Gastroesophageal sphincter (tissue), 4 donors: Measurements from ENCODE around the gene OR2G2. TPM values are rescaled to one million over a fixed set of nuclear protein-coding genes. Genes with fewer than 3 reads are reported as not detected.

ENCODE experiments used
- ATAC-seq: fragments of 150-250 bp; one replicate; pipeline ENCODE4 v1.9.1; 2016; ENCODE audit warnings: mild to moderate bottlenecking, moderate library complexity
- H3K27ac ChIP-seq, 4 donors: fragments of 200-600 bp; sonication (generic) in 3 of 4; 1 replicate in 3 of 4; 2 replicates in 1 of 4; pipeline ENCODE4 v1.5.1; 2016 to 2019
- H3K27me3 ChIP-seq: fragments of 200-600 bp; sonication (generic); one replicate; pipeline ENCODE4 v1.5.1; 2019
- H3K36me3 ChIP-seq, 2 donors: fragments of 200-600 bp; sonication (generic); one replicate each; pipeline ENCODE4 v1.5.1; 2019; ENCODE audit warnings: control low read depth in 1 of 2
- H3K4me1 ChIP-seq, 3 donors: fragments of 200-600 bp; sonication (generic); 1 replicate in 2 of 3; 2 replicates in 1 of 3; pipeline ENCODE4 v1.5.1; 2016 to 2019; ENCODE audit warnings: control low read depth in 2 of 3
- H3K4me3 ChIP-seq, 2 donors: fragments of 200-600 bp; sonication (generic); one replicate each; pipeline ENCODE4 v1.5.1; 2019; ENCODE audit warnings: mild to moderate bottlenecking in 1 of 2, moderate library complexity in 1 of 2
- H3K9me3 ChIP-seq, 3 donors: fragments of 200-600 bp; sonication (generic); one replicate each; pipeline ENCODE4 v1.5.1; 2017 to 2019; ENCODE audit warnings: control low read depth in 2 of 3
- EP300 ChIP-seq: sonication (generic); formaldehyde crosslinking; IDR thresholded peaks from one replicate; pipeline ENCODE4 v1.6.1; 2017; ENCODE audit warnings: antibody characterized with exemption, mild to moderate bottlenecking
- POLR2A ChIP-seq, 2 donors: fragments of 450-650 bp; IDR thresholded peaks; one replicate each; pipeline ENCODE4 v1.6.1; 2017; ENCODE audit warnings: antibody characterized with exemption in 2 of 2, mild to moderate bottlenecking in 2 of 2, moderate library complexity in 1 of 2
- POLR2AphosphoS5 ChIP-seq: sonication (generic); formaldehyde crosslinking; IDR thresholded peaks from one replicate; pipeline ENCODE4 v1.6.1; 2017; ENCODE audit warnings: antibody characterized with exemption
- WGBS, 2 donors: methylation state at CpG; one replicate each; pipeline ENCODE4 v1.1.5; 2018; ENCODE audit warnings: low coverage in 1 of 2; 5-methylcytosine and 5-hydroxymethylcytosine counted together
- total RNA-seq, 4 donors: library from RNA; depleted of rRNA; stranded (reverse); fragments of >200 nt; gene quantifications; one replicate each; pipeline ENCODE4 v1.1.0, GENCODE V29; 2016
- TF ChIP-seq, protein P1 (sequence below), 4 experiments: fragments of 200-600 bp in 2 of 4; fragments of 450-650 bp in 2 of 4; sonication (generic) in 1 of 4; IDR thresholded peaks; one replicate each; pipeline ENCODE4 v1.5.1; 2017 to 2019; ENCODE audit warnings: antibody characterized with exemption in 4 of 4, mild to moderate bottlenecking in 2 of 4, moderate library complexity in 2 of 4

Gene OR2G2
- total RNA-seq, 4 donors from 2014 or later = not detected

DNA sequence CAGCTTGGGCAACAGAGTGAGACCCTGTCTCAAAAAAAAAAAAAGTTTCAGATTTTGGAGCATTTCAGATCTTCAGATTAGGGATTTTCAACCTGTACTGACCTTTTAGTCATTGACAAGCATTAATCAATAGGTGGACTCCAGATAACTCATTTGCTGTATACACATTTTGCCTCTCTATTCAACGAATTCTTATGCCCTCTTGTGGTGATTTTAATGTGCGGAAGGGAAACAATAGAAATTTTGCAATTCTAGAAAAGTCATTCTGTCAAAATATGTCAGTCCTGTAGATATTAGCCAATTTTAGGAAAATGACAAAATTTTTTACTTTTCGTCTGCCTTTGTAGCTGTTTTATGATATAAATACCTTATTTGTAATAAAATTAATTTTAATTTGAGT, 11.6 kb upstream of the OR2G2 start:
- 43 to 57% methylated on average over 3 of the region's 3 CpGs for WGBS, 2 donors
- H3K27me3 ChIP-seq = peaks cover 6% of the 10 kb centered on the region
- ATAC-seq = no peak
- H3K9me3 ChIP-seq = no peaks in the 10 kb centered on the region
- H3K4me3 ChIP-seq = no peak overlapping the region
- no peak for TF ChIP-seq POLR2AphosphoS5
- TF ChIP-seq POLR2A (IDR thresholded peaks at IDR 0.05) = no peak
- no peaks in the 10 kb centered on the region for H3K36me3 ChIP-seq
- no peak overlapping the region for H3K27ac ChIP-seq
- H3K4me1 ChIP-seq = no peaks in the 10 kb centered on the region

DNA sequence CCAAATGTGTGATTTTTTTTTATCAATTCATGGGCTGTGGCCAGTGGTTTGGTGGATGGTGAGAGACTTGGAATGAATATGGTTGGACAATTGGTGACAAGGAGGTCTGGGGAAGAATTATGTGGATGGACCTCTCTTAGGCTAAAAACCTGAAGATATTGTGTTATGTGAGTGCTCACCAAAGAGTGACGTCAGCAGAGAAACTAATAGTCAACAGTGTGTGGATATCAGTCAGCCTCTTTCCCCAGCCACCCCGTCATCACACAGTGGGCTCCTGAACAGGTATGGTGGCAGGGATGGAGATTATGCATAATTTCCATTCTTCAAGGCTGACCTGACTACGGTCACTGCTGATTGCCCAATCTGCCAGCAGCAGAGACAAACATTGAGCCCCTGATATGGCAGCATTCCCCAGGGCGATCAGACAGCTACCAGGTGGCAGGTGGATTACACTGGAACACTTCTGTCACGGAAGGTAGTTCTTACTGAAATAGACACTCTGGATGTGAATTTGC, 9.2 kb upstream of the OR2G2 start:
- H3K4me1 ChIP-seq = no peaks in the 10 kb centered on the region
- whole genome bisulfite sequencing, 2 donors = 84 to 86% methylated on average over 3 of the region's 5 CpGs
- no peak overlapping the region for H3K4me3 ChIP-seq
- H3K27ac ChIP-seq = no peak overlapping the region
- H3K27me3 ChIP-seq = no peaks in the 10 kb centered on the region
- no peak for ATAC-seq
- H3K36me3 ChIP-seq = no peaks in the 10 kb centered on the region
- TF ChIP-seq EP300 (no peak), POLR2A (IDR thresholded peaks at IDR 0.05) (no peak), POLR2AphosphoS5 (no peak)
- TF ChIP-seq, protein P1, sequence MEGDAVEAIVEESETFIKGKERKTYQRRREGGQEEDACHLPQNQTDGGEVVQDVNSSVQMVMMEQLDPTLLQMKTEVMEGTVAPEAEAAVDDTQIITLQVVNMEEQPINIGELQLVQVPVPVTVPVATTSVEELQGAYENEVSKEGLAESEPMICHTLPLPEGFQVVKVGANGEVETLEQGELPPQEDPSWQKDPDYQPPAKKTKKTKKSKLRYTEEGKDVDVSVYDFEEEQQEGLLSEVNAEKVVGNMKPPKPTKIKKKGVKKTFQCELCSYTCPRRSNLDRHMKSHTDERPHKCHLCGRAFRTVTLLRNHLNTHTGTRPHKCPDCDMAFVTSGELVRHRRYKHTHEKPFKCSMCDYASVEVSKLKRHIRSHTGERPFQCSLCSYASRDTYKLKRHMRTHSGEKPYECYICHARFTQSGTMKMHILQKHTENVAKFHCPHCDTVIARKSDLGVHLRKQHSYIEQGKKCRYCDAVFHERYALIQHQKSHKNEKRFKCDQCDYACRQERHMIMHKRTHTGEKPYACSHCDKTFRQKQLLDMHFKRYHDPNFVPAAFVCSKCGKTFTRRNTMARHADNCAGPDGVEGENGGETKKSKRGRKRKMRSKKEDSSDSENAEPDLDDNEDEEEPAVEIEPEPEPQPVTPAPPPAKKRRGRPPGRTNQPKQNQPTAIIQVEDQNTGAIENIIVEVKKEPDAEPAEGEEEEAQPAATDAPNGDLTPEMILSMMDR (IDR thresholded peaks at IDR 0.05) = no peak
- H3K9me3 ChIP-seq = no peaks in the 10 kb centered on the region

DNA sequence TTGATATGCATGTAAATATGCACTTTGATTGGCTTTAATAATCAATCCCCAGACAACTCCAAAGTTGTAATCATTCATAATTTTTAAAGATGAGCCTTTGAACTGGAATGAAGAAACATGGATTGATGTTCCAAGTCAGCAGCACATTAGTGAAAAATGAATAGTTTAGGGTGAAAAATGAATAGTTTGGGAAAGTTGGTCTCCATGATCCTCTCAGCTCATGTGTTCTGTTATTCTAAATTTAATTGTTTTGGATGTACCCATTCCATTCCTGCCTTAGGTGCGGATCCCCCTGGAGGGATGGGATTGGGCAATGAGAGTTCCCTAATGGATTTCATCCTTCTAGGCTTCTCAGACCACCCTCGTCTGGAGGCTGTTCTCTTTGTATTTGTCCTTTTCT, 17.1 kb downstream of the OR2G2 start, which contains the start of gene OR2G3:
TSS of gene OR2G3 (plus strand) at position 301 of the 400 bp plus-strand sequence. CDS start at position 301, 0 bp downstream.
- no peaks in the 10 kb centered on the region for H3K4me1 ChIP-seq
- H3K36me3 ChIP-seq = no peaks in the 10 kb centered on the region
- no peak within 1 kb of the TSS for H3K4me3 ChIP-seq
- no peak within 1 kb of the TSS for H3K27ac ChIP-seq
- no peaks in the 10 kb centered on the region for H3K27me3 ChIP-seq
- 77 to 91% methylated on average over 2 of the region's 2 CpGs for WGBS, 2 donors
- TF ChIP-seq, protein P1 (IDR thresholded peaks at IDR 0.05) = no peak
- TF ChIP-seq POLR2A (IDR thresholded peaks at IDR 0.05) (no peak), EP300 (no peak), POLR2AphosphoS5 (no peak)
- ATAC-seq = no peak
- H3K9me3 ChIP-seq = peaks cover 0 to 9% (median 0%) of the 10 kb centered on the region in 3 donors

DNA sequence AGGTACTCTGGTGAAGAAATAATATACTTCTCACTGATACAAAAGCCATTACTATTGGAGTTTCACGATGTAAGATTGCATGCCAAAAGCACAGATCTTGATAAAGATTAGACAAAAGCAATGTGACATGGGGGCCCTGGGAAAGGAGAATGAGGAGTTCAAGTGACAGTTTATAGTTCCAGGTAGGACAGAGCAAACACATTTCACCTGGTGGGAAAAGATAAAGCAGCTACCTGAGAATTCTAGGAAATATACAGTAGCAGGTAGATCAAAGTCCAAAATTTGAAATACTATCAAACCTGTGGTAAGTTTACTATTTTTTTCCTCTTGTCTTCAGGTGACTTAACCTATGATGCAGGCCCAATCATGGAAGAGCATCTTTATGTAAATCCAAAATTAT, 25.2 kb downstream of the OR2G2 start:
- no peak for ATAC-seq

DNA sequence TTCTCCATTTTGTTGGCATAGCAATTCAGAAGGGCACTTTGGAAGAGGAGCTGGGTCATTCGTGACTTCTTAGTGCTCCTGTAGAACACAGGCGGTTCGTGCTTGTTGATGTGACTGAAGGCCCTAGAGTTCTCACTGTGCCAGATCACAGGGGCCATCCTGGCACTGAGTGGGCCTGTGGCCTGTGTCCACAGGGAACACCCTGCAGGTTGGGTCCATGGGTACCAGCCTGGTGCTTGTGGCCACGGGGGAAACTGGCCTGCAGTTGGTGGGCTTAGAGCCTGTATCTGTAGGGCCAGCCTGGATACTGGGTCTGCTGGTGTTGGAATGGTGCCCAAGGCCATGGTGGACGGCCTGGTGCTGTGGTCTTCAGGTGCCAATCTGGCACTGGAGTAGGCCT, 26.5 kb downstream of the OR2G2 start:
- no peaks in the 10 kb centered on the region for H3K27me3 ChIP-seq
- WGBS, 2 donors = 50 to 78% methylated on average over 1 to 2 of the region's 5 CpGs
- H3K27ac ChIP-seq = no peak overlapping the region
- H3K4me3 ChIP-seq = no peak overlapping the region
- TF ChIP-seq POLR2A (IDR thresholded peaks at IDR 0.05) = no peak
- TF ChIP-seq, protein P1 (IDR thresholded peaks at IDR 0.05) = no peak
- TF ChIP-seq EP300 = no peak
- no peak for TF ChIP-seq POLR2AphosphoS5
- no peak for ATAC-seq
- H3K4me1 ChIP-seq = no peaks in the 10 kb centered on the region
- H3K36me3 ChIP-seq = no peaks in the 10 kb centered on the region
- H3K9me3 ChIP-seq = peaks cover 0 to 3% (median 0%) of the 10 kb centered on the region in 3 donors

More for the DNA sequence above, 25.2 kb downstream of the OR2G2 start:
- WGBS, 2 donors = 64 to 100% methylated on average over 1 of the region's 1 CpG
- TF ChIP-seq POLR2A (IDR thresholded peaks at IDR 0.05) (no peak), POLR2AphosphoS5 (no peak), EP300 (no peak)
- TF ChIP-seq, protein P1 (IDR thresholded peaks at IDR 0.05) = no peak
- H3K4me3 ChIP-seq = no peak overlapping the region
- H3K27me3 ChIP-seq = no peaks in the 10 kb centered on the region
- H3K9me3 ChIP-seq = peaks cover 0 to 9% (median 0%) of the 10 kb centered on the region in 3 donors
- no peaks in the 10 kb centered on the region for H3K4me1 ChIP-seq
- H3K36me3 ChIP-seq = no peaks in the 10 kb centered on the region
- no peak overlapping the region for H3K27ac ChIP-seq
